Measurements from ENCODE around the gene PRPF38A.

Gene PRPF38A

DNA sequence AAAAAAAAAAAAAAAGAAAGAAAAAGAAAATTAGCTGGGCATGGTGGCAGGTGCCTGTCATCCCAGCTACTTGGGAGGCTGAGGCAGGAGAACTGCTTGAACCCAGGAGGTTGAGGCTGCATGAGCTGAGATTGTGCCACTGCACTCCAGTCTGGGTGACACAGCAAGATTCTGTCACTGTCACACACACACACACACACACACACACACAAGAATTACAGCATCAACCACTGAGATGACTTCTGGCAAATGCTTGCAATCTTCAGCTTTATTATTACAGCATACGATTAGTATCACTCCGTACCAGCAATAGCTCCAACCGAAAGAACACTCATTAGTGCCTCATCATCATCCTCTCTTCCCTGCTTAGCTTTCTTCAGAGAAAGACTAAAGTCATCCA, 4.8 kb upstream of the PRPF38A start:
- peak in 1 of 5 experiments; percentile 12 for DNase-seq

DNA sequence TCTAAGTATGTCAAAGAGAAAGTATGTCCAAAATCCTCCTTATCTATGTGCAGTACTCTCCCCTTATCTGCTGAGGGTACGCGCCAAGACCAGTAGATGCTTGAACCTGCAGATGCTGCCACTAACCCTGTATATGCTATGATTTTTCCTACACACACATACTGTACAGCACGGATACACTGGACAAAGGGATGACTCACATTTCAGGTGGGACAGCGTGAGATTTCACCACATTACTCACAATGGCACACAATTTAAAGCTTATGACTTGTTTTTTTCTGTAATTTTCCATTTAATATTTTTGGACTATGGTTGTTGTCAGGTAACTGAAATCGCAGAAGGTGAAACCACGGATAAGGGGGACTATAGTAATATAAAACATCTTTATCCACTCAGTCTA, 4.3 kb upstream of the PRPF38A start:
- DNase-seq = no peak

DNA sequence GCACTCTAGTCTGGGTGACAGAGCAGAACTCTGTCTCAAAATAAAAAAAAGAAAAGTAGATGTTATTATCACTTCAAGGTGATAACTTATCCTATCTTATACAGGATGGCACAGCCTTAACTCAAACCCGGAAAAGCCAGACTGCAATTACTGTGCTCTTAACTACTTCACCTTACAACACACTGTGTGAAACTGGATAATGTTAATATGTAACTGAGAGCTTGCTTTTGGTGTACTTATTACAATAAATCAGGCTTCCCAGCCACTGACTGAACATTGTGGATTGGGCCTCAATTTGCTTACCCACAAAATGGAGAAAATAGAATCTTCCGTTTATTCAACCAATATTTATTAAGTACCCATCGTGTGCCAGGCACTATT, 1.6 kb upstream of the PRPF38A start:
- no peak for DNase-seq

DNA sequence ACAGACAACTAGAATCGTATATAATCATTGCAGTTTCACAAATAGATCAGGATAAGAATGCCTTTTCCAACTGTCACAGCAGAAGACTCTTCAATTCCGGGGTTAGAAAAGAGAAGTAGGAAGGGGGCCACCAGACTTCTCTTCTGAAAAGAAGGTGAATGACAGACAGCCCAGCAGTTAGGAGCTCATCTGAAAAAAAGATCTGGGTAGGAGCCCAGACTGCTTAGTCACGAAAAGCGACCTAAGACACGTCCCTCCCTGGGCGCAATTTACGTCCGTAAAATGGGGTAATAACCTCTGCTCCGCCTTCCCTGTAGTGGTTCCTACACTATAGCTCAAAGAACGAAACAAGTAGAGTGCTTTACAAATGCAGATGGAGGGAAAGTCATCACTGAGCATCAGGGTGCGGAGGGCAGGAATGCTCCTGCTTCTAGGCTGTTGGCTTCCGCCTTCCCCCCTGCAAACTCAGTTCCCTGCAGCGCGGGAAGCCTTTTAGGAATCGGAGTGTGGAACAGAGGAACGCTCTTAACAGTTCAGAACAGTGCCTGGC, 761 bp upstream of the PRPF38A start:
- peak in 4 of 5 experiments; percentile 26 to 93 (median 42) for DNase-seq

DNA sequence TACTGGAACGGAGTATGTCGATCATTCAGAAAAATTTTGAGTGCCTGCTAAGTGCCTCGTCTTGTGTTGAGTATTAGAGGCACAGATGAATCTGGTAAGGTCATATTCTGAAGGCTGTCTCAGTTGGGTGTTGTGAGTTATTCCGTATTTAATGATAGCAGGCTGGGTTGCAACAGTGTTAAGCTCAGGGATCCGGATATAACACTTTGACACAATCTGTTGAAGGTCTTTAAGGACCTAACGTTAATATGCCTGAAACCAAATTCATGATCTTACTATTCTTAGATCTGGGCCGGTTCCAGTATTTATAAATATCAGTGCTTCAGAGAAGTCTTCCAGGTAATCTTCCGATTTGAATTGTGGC, 555 bp downstream of the PRPF38A start:
- no peak for DNase-seq

DNA sequence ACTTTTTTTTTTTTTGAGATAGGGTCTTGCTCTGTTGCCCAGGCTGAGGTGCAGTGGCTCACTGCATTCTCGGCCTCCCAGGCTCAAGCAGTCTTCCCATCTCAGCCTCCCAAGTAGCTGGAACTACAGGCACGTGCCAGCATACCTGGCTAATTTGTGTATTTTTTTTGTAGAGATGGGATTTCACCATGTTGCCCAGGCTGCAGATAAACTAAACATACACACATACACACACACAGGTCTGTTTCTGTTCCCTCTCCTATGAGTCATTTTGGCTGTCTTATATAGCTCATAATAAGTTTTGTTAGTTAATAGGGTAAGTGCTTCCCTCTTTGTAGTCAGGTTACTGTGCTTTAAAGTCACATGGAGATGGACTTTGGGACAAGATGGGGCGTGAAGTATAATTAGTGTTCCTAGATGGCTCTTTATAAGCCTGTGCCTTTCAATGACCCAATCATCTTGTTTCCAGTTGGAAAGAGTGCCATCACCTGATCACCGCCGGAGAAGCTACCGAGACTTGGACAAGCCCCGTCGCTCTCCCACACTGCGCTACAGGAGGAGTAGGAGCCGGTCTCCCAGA, 9.1 kb downstream of the PRPF38A start:
- DNase-seq = no peak

DNA sequence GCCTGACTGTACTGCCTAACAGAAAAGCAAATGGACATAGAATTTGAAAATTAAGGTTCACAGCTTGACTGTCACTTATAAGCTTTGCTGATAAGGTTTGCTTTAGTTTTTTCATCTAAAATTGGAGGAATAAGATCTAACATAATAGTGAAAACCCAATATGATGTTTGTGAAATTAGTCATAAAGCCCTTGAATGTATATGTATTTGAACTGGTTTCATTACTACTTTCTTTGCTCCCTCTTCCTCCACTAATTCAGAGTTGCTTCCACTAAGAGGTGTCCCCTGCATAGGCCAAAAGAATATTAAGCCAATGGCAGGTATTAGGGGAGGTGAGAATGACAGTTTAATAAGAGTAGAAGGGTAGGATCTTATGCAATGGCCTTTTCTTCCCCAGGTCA, 10.5 kb downstream of the PRPF38A start:
- DNase-seq = no peak

DNA sequence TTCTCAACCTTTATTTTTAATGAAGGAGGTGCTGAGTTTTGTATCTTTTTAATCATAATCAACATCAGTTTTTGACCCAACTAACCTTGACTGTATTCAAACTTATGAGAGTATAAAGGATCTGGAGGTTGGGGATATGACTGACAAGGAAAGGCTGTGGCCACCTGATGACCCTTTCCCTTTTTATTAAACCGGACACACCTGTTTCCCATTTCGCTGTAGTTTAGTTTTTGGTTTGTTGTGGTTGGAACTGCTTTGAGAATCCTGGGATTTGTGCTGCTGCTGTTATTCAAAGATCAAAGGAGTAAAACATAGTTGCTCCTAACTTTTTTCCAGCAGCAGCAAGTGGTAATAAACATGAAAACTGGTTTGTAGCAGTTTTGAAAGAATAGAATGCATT, 12.4 kb downstream of the PRPF38A start:
- no peak for DNase-seq

DNA sequence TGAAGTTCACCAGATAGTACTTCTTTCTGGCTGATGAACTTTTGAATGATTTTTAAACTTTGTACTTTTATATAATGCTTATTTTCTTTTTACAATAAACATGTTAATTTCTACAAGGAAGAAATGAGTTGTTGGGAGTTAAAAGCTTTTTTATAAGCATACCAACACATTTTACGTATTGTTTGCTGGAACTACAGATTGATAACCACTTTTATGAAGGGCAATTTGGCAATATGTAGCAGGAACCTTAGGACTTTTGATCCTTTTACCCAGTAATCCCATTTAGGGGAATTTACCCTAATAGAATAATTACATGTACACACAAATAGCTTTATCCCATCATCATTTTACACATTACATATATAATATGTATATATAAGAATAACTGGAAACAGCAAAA, 16.3 kb downstream of the PRPF38A start:
- DNase-seq = no peak

DNA sequence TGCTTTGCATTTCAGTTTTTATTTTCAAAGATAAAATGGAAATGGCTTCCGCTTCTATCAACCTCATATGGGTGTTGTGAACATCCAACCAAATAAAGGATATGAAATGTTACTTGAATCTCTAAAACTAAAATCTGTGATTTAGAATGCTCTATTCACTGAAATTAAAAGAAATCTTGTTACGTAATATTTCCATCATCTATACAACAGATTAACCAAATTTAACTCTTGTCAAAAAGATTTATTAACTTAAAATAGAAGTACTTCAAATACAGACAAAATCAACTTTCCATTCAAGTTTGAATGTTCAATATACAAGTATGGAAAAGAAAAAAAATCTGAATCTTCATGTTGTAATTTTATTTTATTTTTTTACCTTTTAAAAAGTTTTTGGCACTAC, 18.7 kb downstream of the PRPF38A start:
- DNase-seq = no peak

DNA sequence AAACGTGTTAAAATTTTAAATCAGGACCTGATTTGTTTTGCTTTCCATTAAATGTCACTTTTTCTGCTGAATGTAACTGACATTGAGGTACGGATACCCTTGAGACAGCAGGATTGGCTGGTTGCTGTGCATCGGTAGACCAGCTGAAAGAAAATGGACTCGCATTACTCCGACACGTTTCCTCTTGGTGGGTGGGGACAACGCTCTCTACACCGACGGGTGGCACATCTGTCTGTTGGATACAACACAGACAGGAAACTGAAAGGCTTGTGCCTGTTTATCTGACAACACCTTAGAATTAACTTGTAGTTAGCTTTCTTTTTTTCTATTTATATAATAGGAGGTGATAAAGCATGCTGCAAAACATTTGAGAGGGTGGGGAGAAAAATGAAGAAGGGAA, 19.4 kb downstream of the PRPF38A start:
- DNase-seq = peak; percentile 27 to 95 (median 64)

DNA sequence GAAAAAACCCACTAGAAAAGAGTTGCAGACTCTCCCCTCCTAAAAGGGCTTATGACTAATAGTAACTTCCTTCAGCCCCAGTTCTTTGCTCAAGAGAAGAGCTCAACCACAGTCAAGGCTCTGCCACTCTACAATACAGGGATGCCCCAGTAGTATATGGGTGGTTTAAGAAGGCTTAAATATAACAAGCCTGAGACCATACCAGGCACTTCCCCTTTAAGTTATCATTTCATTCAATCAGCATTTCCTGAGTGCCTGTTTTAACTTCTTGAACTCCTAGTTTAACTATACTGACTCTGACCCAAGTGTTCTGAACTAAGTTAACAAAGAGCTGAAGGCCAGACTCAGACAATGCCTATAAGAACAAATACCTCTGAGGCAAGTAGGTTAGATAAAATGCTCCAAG, 19.8 kb downstream of the PRPF38A start:
- DNase-seq = peak in 3 of 5 experiments; percentile 12 to 91 (median 67)

DNA sequence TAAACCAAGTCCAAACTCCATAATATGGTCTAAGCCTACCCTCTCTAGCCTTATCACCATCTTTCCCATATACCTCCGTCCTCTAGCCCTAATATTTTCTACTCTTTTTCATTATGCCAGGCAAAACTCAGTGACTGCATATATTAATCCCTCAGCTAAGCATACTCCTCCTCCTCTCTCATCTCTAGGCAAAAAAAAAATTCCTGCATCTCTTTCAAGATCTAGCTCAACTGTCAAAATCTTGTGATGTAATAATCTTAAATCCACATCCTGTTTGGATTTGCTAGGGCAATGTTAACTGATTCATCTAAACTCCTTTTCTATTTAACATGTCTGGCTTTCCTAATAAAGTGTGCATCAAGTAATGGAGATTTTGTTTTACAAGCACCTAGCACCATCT, 20.4 kb downstream of the PRPF38A start:
- DNase-seq = peak in 1 of 5 experiments; percentile 30

DNA sequence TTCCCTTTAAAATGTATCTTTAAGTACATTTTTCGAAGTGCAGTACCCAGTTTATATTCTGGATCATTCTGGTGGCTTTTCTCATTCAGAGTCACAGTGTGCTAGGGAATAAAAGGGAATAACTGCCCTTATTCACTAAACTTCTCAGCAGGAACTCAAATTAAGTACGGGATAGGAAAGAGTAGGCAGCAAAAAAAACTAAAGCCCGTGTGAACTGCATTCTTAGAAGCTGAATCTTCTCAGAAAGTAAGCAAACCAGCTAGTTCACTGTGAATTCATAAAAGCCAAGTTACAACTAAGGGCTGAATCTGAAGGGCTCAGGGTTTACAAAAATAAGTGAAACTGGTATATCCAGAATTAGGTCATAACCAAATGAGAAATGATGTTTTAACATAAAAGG, 22.0 kb downstream of the PRPF38A start:
- no peak for DNase-seq

DNA sequence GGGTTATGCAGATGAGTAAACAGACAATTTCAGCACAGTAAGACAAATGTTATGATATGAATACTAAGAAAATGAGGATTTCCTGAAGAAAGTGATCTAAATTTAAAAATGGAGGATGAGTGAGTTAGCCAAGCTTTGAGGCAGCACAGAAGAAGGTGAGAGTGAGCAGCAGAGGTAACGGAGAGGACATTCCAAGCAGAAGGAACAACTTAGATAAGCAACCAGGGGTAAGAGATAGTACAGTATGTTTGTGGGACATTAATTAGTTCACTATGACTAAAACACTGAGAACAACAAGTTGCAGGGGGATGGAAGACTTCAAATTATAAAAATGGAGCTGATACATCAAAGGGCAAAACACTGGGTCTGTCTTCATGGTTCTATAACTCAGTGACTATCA, 22.8 kb downstream of the PRPF38A start:
- DNase-seq = no peak

DNA sequence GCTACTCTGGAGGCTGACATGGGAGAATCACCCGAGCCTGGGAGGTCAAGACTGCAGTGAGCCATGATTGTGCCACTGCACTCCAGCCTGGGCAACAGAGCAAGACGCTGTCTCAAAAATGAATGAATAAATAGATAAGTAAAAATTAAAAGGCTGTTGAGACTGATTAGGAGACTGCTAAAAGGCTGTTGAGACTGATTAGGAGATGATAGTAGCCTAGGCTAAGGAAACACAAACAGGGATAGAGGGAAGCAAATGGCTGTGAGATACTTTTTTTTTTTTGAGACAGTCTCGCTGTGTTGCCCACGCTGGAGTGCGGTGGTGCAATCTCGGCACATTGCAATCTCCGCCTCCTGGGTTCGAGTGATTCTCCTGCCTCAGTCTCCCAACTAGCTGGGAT, 28.4 kb downstream of the PRPF38A start:
- DNase-seq = no peak

DNA sequence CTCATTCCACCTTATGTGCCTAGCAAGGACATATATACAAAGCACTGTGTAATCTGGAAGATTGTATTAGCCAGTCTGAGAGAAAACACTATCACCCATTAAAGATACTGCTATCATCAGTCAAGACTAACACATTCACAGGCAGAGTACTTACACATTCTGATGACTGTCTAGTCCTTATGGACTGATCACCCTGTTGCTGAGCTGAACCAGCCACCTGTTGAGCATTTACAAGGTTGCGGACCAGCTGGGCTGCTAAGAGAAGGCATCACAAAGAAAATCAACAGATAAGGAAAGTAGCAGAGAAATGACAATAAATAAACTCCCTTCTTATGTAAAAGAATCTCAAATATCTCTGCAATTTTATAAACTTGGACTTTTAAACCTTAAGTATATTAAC, 30.8 kb downstream of the PRPF38A start:
- no peak for DNase-seq

DNA sequence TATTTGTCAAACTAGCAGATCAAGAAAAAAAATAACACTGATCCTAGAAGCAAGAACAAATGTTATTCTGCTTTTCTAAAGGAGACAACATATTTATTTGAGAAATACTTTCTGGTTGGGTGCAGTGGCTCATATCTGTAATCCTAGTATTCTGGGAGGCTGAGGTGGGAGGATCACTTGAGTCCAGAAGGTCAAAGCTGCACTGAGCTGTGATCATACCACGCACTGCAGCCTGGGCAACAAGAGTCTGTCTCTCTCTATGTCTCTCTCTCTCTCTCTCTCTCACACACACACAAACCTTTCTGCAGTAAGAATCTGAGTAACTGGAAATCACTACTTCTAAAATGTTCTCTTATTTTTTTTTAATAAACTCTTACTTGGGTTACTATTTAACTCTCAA, 31.2 kb downstream of the PRPF38A start:
- no peak for DNase-seq

DNA sequence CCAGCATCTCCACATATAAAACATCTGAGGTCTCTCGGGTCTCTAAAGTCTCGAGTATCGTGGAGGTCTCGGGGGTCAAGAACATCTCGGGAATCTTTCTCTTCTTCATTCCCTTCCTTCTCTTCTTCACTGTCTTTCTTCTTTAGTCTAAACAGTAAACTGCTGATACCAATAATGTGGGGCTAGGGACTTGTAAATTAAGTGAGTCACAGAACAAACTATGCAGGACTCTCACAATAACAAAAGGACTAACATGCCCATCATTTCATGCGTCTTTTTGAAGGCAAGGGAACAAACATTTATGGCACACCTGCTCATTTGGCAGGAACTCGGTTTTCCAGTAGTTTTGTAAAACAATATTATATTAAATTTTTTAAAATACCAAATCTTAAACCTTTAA, 32.4 kb downstream of the PRPF38A start:
- DNase-seq = no peak

DNA sequence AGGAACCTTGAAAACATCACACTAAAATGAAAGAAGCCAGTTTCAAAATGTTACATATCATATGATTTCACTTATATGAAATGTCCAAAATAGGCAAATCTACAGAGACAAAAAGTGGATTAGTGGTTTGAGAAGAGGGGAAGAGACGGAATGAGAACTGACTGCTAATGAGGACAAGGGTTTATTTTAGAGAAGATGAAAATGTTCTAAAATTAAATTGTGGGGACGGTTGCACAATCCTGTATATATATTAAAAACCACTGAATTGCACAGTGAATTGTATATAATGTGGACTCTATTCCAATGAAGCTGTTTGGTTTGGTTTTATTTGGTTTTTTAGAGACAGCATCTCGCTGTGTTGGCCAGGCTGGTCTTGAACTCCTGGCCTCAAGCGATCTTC, 35.6 kb downstream of the PRPF38A start:
- DNase-seq = no peak

DNA sequence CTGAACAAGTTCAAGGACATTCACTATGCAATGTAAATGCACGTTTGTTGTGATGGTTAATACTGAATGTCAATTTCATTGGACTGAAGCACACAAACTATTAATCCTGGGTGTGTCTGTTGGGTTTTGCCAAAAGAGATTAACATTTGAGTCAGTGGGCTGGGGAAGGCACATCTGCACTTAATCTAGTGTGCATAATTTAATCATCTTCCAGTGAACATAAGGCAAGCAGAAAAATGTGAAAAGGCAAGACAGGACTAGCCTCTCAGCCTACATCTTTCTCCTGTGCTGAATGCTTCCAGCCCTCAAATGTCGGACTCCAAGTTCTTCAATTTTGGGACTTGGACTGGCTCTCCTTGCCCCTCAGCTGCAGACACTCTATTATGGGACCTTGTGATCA, 40.1 kb downstream of the PRPF38A start:
- no peak for DNase-seq

DNA sequence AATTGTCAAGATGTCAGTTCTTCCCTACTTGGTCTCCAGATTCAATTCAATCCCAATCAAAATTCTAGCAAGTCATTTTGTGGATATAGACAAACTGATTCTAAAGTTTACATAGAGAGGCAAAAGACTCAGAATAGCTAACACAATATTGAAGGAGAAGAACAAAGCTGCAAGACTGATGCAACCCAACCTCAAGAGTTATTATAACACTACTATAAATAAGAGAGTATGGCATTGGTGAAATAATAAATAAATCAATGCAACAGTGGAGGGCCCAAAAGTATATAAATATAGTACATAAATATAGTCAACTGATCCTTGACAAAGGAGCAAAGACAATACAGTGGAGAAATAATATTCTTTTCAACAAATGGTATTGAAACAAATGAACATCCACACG, 49.7 kb downstream of the PRPF38A start:
- no peak for DNase-seq

DNA sequence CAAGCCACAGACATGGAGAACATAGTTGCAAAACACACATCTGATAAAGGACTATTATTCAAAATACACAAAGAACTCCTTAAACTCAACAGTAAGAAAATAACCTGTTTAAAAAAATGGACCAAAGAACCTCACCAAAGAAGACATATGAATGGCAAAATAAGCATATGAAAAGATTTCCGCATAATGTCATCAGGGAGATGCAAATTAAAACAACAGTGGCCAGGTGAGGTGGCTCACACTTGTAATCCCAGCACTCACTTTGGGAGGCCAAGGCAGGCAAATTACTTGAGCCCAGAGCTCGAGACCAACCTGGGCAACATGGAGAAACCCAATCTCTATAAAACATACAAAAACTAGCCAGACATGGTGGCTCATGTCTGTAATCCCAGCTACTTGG, 50.4 kb downstream of the PRPF38A start:
- no peak for DNase-seq

DNA sequence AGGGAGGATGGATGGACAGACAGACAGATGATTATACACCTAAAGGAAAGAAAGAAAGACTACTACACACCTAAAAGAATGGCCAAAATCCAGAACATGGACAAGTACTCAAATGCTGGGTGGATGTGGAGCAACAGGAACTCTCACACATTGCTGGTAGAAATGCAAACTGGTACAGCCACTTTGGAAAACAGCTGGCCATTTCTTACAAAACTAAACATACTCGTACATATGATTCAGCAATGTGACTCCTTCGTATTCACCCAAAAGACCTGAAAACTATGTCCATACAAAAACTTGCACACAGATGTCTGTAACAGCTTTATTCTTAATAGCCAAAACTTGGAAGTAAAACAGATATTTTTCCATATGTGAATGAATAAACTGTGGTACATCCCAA, 51.3 kb downstream of the PRPF38A start:
- DNase-seq = no peak

DNA sequence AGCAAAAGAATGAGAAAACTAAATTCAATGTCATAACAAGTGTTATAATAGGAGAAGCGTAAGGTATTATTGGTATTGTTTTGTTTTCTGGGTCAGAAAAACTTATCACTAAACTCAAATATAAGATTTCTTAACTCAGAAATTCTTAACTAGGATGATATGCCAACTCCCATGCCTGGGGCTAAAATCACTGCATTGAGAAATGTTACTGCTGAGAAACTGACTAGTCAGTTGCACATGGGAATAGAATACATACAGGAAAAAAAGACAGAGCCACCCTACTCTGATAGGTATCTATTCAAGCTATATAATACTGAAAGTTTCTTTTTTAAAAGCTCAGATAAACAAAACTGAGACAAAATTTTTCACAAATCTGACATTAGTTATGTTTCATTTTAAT, 56.3 kb downstream of the PRPF38A start:
- no peak for DNase-seq

DNA sequence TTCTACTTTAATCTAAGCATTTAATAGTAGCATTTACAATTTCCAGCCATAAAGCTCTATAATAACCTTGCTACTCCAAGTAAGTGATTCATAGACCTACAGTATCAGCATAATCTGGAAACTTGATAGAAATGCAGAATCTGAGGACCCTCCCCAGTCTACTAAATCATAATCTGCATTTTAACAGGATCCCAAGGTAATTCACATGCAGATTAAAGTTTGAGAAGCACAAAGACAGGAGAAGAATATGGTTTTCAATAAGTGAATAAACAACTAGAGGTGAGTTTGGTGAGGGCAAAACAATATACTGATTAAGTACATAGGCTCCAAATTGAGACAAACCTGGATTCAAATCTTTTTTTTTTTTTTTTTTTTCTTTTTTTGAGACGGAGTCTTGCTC, 57.4 kb downstream of the PRPF38A start:
- no peak for DNase-seq

Measured in T-helper 2 cell (primary cell).